K562 treated with DMSO at 1 percent for 12 hours (cell line): ENCODE data around the gene ZNF625. TPM values are rescaled to one million over a fixed set of nuclear protein-coding genes. Genes with fewer than 3 reads are reported as not detected.

Source experiments
- total RNA-seq: library from RNA; unstranded; fragments of 300-600 nt; gene quantifications from 2 replicates; pipeline ENCODE4 v1.2.3, GENCODE V29; 2022; ENCODE audit not compliant: insufficient read depth

The ZNF625 gene
- not detected in 2 replicates for total RNA-seq

GRCh38 chr19:12156223-12157058 is at the start of gene ZNF625:
TSS of gene ZNF625 (minus strand) at chr19:12156734. CDS start at chr19:12156558, 176 bp downstream.

GRCh38 chr19:12162882-12163806 is 6.6 kb upstream of the ZNF625 start, which contains the start of gene ZNF136:
TSS of gene ZNF136 (plus strand) at chr19:12163096. CDS start at chr19:12163204, 108 bp downstream.

GRCh38 chr19:12139885-12140544 is 16.5 kb downstream of the ZNF625 start, which contains the start of gene ZNF20:
TSS of gene ZNF20 (minus strand) at chr19:12140350. CDS start at chr19:12140182, 168 bp downstream.

Other genes with a start within 250 kb of the ZNF625 start
- gene ZNF700, start 231.6 kb downstream of the ZNF625 start, total RNA-seq, result 3.3 and 9.9 TPM in 2 replicates
- gene ZNF763, start 191.7 kb downstream of the ZNF625 start, total RNA-seq, result not detected in 2 replicates
- 0.82 and 2.2 TPM in 2 replicates for gene ZNF433, start 121.1 kb downstream of the ZNF625 start, total RNA-seq
- 1.4 TPM in 1 of 2 replicates, not detected in the other for gene ZNF878, start 103.8 kb downstream of the ZNF625 start, total RNA-seq
- 0.56 and 1.3 TPM in 2 replicates for gene ZNF844, start 92.0 kb downstream of the ZNF625 start, total RNA-seq
- gene ZNF20, start 16.4 kb downstream of the ZNF625 start, total RNA-seq, result 1.3 and 1.9 TPM in 2 replicates
- 2.1 and 6.6 TPM in 2 replicates for gene ZNF136, start 6.4 kb upstream of the ZNF625 start, total RNA-seq
- gene ZNF44, start 138.1 kb upstream of the ZNF625 start, total RNA-seq, result 2.5 and 7.0 TPM in 2 replicates
- gene ZNF563, start 176.9 kb upstream of the ZNF625 start, total RNA-seq, result 0.86 and 2.8 TPM in 2 replicates
- gene ZNF442, start 208.9 kb upstream of the ZNF625 start, total RNA-seq, result 1.0 and 3.3 TPM in 2 replicates
- 1.8 and 6.5 TPM in 2 replicates for gene ZNF799, start 244.5 kb upstream of the ZNF625 start, total RNA-seq